Glutamatergic neuron (in vitro differentiated cells): Measurements from ENCODE around the gene PIK3R5. TPM values are rescaled to one million over a fixed set of nuclear protein-coding genes. Genes with fewer than 3 reads are reported as not detected.
A peak's percentile ranks its signal among the peaks of the same experiment; 100 is the strongest.

Experiments used
- DNase-seq: peaks from one replicate; pipeline ENCODE4 v3.0.0; 2022
- H3K27ac Mint-ChIP-seq: one replicate; pipeline ENCODE4 v1.8.0; 2020; ENCODE audit warnings: mild to moderate bottlenecking, mixed read lengths, inconsistent platforms; ENCODE audit not compliant: unreplicated experiment
- H3K27me3 Mint-ChIP-seq: one replicate; pipeline ENCODE4 v1.8.0; 2020; ENCODE audit warnings: mild to moderate bottlenecking, moderate library complexity, mixed read lengths, inconsistent platforms; ENCODE audit not compliant: unreplicated experiment
- H3K36me3 Mint-ChIP-seq: one replicate; pipeline ENCODE4 v1.8.0; 2020; ENCODE audit warnings: mild to moderate bottlenecking, mixed read lengths, inconsistent platforms; ENCODE audit not compliant: unreplicated experiment
- H3K4me1 Mint-ChIP-seq: one replicate; pipeline ENCODE4 v1.8.0; 2020; ENCODE audit warnings: mild to moderate bottlenecking, low read depth, mixed read lengths, inconsistent platforms; ENCODE audit not compliant: unreplicated experiment
- H3K4me3 Mint-ChIP-seq: one replicate; pipeline ENCODE4 v1.8.0; 2020; ENCODE audit warnings: mild to moderate bottlenecking, mixed read lengths, inconsistent platforms; ENCODE audit not compliant: unreplicated experiment
- H3K9me3 Mint-ChIP-seq: one replicate; pipeline ENCODE4 v1.8.0; 2020; ENCODE audit warnings: mild to moderate bottlenecking, moderate library complexity, mixed read lengths, inconsistent platforms; ENCODE audit not compliant: unreplicated experiment
- CTCF ChIP-seq: fragments of 200-600 bp; sonication (generic); IDR thresholded peaks from one replicate; pipeline ENCODE4 v1.5.0; 2021; ENCODE audit not compliant: partially characterized antibody, unreplicated experiment
- total RNA-seq: library from RNA; stranded (reverse); fragmentation: NEBNext Ultra II Directional; extraction: Animal tissue kit (Norgen Biotek cat#: 25700); gene quantifications from one replicate; pipeline ENCODE4 v1.2.1, GENCODE V29; 2021; ENCODE audit not compliant: unreplicated experiment

The PIK3R5 gene
- total RNA-seq, 1 donor from 2014 or later = not detected

- H3K36me3 Mint-ChIP-seq = no peaks in the 10 kb centered on the region
These were observed 85.0 kb downstream of the PIK3R5 start for GRCh38 chr17:8880466-8880865.

GRCh38 chr17:8879410-8879809 is 86.1 kb downstream of the PIK3R5 start:
- Mint-ChIP-seq H3K36me3 (no peaks in the 10 kb centered on the region), H3K27me3 (peaks cover 8% of the 10 kb centered on the region), H3K4me1 (no peaks in the 10 kb centered on the region), H3K4me3 (no peak overlapping the region), H3K27ac (no peak overlapping the region), H3K9me3 (peaks cover 3% of the 10 kb centered on the region)
- no peak for DNase-seq
- TF ChIP-seq CTCF = no peak

More at GRCh38 chr17:8880466-8880865, 85.0 kb downstream of the PIK3R5 start:
- no peak for TF ChIP-seq CTCF
- Mint-ChIP-seq H3K9me3 (peaks cover 2% of the 10 kb centered on the region), H3K4me1 (no peaks in the 10 kb centered on the region), H3K27ac (no peak overlapping the region), H3K4me3 (no peak overlapping the region), H3K27me3 (peaks cover 6% of the 10 kb centered on the region)
- no peak for DNase-seq

DNA sequence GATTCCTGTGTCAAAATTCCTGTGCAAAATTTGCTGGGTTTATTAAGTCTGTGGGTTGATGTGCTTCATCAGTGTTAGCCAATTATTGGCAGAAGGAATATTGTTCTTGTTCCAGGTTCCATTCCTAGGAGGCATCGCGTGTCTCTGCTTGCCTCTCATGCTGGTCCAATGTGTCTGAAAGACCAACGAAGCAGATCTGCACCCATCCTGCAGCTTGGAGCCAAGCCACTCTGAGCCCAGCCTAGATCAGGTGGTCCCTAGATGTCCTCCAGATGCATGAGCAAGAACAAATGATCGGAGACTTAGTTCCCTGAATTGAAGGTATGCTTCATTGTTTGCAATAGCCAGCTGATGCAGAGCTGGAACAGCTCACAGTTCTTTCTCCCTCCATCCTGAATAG is 87.5 kb downstream of the PIK3R5 start:
- H3K27ac Mint-ChIP-seq = no peak overlapping the region
- no peaks in the 10 kb centered on the region for H3K36me3 Mint-ChIP-seq
- no peak for DNase-seq
- H3K4me3 Mint-ChIP-seq = no peak overlapping the region
- peaks cover 3% of the 10 kb centered on the region for H3K9me3 Mint-ChIP-seq
- peaks cover 4% of the 10 kb centered on the region for H3K27me3 Mint-ChIP-seq
- peaks cover 3% of the 10 kb centered on the region for H3K4me1 Mint-ChIP-seq
- no peak for TF ChIP-seq CTCF

DNA sequence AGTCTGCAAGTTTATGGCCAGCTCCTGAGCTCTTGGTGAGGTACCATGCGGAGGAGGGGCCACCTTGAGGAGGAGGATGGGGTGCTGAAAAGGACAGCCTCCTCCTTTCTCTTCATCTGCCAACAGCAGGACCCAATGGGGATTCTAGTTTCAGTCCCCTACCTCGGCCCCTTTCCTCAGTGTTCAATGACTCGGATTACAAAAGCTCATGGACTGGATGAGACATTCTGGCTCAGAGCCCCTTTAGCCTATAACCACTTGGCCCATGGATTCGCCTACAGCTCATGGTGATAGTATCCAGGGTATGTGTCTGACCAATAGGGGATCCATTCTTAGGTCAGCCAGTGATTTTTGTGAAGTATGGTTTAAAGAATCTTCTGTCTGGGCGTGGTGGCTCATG is 89.5 kb downstream of the PIK3R5 start:
- no peak for DNase-seq
- no peak overlapping the region for H3K4me3 Mint-ChIP-seq
- peaks cover 4% of the 10 kb centered on the region for H3K27me3 Mint-ChIP-seq
- TF ChIP-seq CTCF = no peak
- no peak overlapping the region for H3K27ac Mint-ChIP-seq
- no peaks in the 10 kb centered on the region for H3K36me3 Mint-ChIP-seq
- peaks cover 3% of the 10 kb centered on the region for H3K9me3 Mint-ChIP-seq
- peaks cover 3% of the 10 kb centered on the region for H3K4me1 Mint-ChIP-seq

- TF ChIP-seq CTCF = no peak
- peaks cover 4% of the 10 kb centered on the region for H3K27me3 Mint-ChIP-seq
- peak; percentile 4 for DNase-seq
- no peak overlapping the region for H3K27ac Mint-ChIP-seq
- H3K36me3 Mint-ChIP-seq = no peaks in the 10 kb centered on the region
- H3K4me3 Mint-ChIP-seq = no peak overlapping the region
- peaks cover 3% of the 10 kb centered on the region for H3K9me3 Mint-ChIP-seq
- peaks cover 3% of the 10 kb centered on the region for H3K4me1 Mint-ChIP-seq
These were observed 90.1 kb downstream of the PIK3R5 start for GRCh38 chr17:8875436-8875835.
